DOHH2 (cell line): ENCODE measurements around the gene CIAO1.

ENCODE experiments used
- H3F3A ChIP-seq: fragments of 200-600 bp; sonication (generic), shearing (Covaris generic); 2 replicates; pipeline ENCODE4 v1.6.0; 2016; ENCODE audit warnings: antibody characterized with exemption, mild to moderate bottlenecking; ENCODE audit not compliant: control insufficient read depth, insufficient read depth
- H3K27ac ChIP-seq: fragments of 200-600 bp; sonication (generic); 2 replicates; pipeline ENCODE4 v1.5.1; 2014; ENCODE audit warnings: low read depth, mild to moderate bottlenecking, low read length, moderate library complexity
- H3K27me3 ChIP-seq: fragments of 200-600 bp; sonication (generic); 2 replicates; pipeline ENCODE4 v1.6.1; 2014; ENCODE audit warnings: mild to moderate bottlenecking, low read length, mixed read lengths; ENCODE audit not compliant: control insufficient read depth
- H3K36me3 ChIP-seq: fragments of 200-600 bp; sonication (generic); 2 replicates; pipeline ENCODE4 v1.6.1; 2014; ENCODE audit warnings: mild to moderate bottlenecking, low read length, moderate library complexity, mixed read lengths; ENCODE audit not compliant: control insufficient read depth
- H3K4me1 ChIP-seq: fragments of 200-600 bp; sonication (generic); 2 replicates; pipeline ENCODE4 v1.6.1; 2014; ENCODE audit warnings: mild to moderate bottlenecking, low read length, mixed read lengths; ENCODE audit not compliant: control insufficient read depth
- H3K4me2 ChIP-seq: fragments of 200-600 bp; sonication (generic); 2 replicates; pipeline ENCODE4 v1.6.0; 2014; ENCODE audit warnings: mild to moderate bottlenecking, low read length, moderate library complexity
- H3K4me3 ChIP-seq: fragments of 200-600 bp; sonication (generic); 2 replicates; pipeline ENCODE4 v1.5.1; 2014; ENCODE audit warnings: mild to moderate bottlenecking, low read length, mixed read lengths
- H3K79me2 ChIP-seq: fragments of 200-600 bp; sonication (generic); 2 replicates; pipeline ENCODE4 v1.6.1; 2014; ENCODE audit warnings: mild to moderate bottlenecking, low read length, mixed read lengths; ENCODE audit not compliant: control insufficient read depth
- H3K9me2 ChIP-seq: fragments of 200-600 bp; sonication (generic); replicated peaks from 2 replicates; pipeline ENCODE4 v1.6.1; 2014; ENCODE audit warnings: mild to moderate bottlenecking, low read length, mixed read lengths; ENCODE audit not compliant: control insufficient read depth
- H3K9me3 ChIP-seq: fragments of 200-600 bp; sonication (generic); 2 replicates; pipeline ENCODE4 v1.6.1; 2014; ENCODE audit warnings: antibody characterized with exemption, low read length, mixed read lengths; ENCODE audit not compliant: control insufficient read depth, insufficient read depth
- H4K20me1 ChIP-seq: fragments of 200-600 bp; sonication (generic); 2 replicates; pipeline ENCODE4 v1.6.0; 2014; ENCODE audit warnings: low read depth, mild to moderate bottlenecking, antibody characterized with exemption, low read length, moderate library complexity; ENCODE audit not compliant: control insufficient read depth, insufficient read depth
- CTCF ChIP-seq: fragments of 200-600 bp; sonication (generic); IDR thresholded peaks from one replicate; pipeline ENCODE4 v1.5.1; 2014; ENCODE audit warnings: antibody characterized with exemption, mild to moderate bottlenecking, low read depth, low read length; ENCODE audit not compliant: poor library complexity, severe bottlenecking
- EZH2phosphoT487 ChIP-seq: fragments of 200-600 bp; sonication (generic); IDR thresholded peaks from 2 replicates; pipeline ENCODE4 v1.6.1; 2017; ENCODE audit warnings: borderline replicate concordance, mild to moderate bottlenecking, antibody characterized with exemption, low read length, moderate library complexity, mixed read lengths

CIAO1 gene

GRCh38 chr2:96259497-96259921 lies 6.5 kb upstream of the CIAO1 start:
- Histone ChIP-seq H3K4me2 (no peak overlapping the region), H3K4me3 (no peak overlapping the region), H3K27me3 (no peaks in the 10 kb centered on the region), H3K79me2 (peaks cover 76% of the 10 kb centered on the region), H3K36me3 (peaks cover 74% of the 10 kb centered on the region), H3F3A (no peaks in the 10 kb centered on the region), H3K4me1 (peaks cover 41% of the 10 kb centered on the region), H3K9me3 (no peaks in the 10 kb centered on the region), H3K27ac (no peak overlapping the region), H3K9me2 (no peaks in the 10 kb centered on the region), H4K20me1 (peaks cover 13% of the 10 kb centered on the region)
- TF ChIP-seq CTCF (no peak), EZH2phosphoT487 (no peak)

GRCh38 chr2:96260387-96261260 lies 5.4 kb upstream of the CIAO1 start:
- Histone ChIP-seq H3K4me2 (peak overlapping the region; percentile 36), H3K27ac (peak overlapping the region; percentile 11), H4K20me1 (peaks cover 14% of the 10 kb centered on the region), H3K79me2 (peaks cover 87% of the 10 kb centered on the region), H3K4me3 (peak overlapping the region; percentile 17; the same call in 1 of the 2 replicates), H3K9me2 (no peaks in the 10 kb centered on the region), H3K27me3 (no peaks in the 10 kb centered on the region), H3F3A (no peaks in the 10 kb centered on the region), H3K9me3 (no peaks in the 10 kb centered on the region), H3K36me3 (peaks cover 68% of the 10 kb centered on the region), H3K4me1 (peaks cover 43% of the 10 kb centered on the region)
- TF ChIP-seq CTCF (peak; percentile 69), EZH2phosphoT487 (no peak)

- Histone ChIP-seq H3F3A (no peaks in the 10 kb centered on the region), H3K27me3 (no peaks in the 10 kb centered on the region), H3K4me3 (no peak overlapping the region), H3K79me2 (peaks cover 92% of the 10 kb centered on the region), H3K9me2 (no peaks in the 10 kb centered on the region), H3K36me3 (peaks cover 67% of the 10 kb centered on the region), H3K27ac (no peak overlapping the region), H4K20me1 (peaks cover 14% of the 10 kb centered on the region), H3K9me3 (no peaks in the 10 kb centered on the region), H3K4me2 (peak overlapping the region; percentile 36; the same call in 1 of the 2 replicates), H3K4me1 (peaks cover 43% of the 10 kb centered on the region)
- no peak for TF ChIP-seq CTCF
- no peak for TF ChIP-seq EZH2phosphoT487
Observed at GRCh38 chr2:96261328-96262003, 4.6 kb upstream of the CIAO1 start.
